Brain pericyte (primary cell): ENCODE data around the gene PADI2.
A peak's percentile ranks its signal among the peaks of the same experiment; 100 is the strongest.

ENCODE experiments used
- DNase-seq: peaks from one replicate; pipeline ENCODE4 v3.0.0-alpha.2; 2012; ENCODE audit warnings: low read depth, low spot score

Gene PADI2

DNA sequence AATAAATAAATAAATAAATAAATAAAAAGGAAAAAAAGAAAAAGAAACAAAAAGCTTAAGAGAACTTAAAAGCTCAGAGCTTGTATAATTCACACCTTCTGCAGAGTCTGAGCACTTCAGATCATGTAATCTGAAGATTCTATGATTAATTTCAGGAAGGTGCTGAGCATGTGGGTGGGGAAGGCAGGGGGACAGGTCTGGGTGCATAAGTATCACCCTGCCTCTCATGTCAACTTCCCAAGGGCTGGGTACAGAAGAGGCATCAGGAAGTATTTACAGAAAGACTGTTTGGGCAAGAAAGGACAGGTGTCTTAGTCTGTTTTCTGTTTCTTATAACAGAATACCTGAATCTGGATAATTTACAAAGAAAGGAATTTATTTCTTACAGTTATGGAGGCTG lies 20.4 kb upstream of the PADI2 start:
- DNase-seq = no peak

DNA sequence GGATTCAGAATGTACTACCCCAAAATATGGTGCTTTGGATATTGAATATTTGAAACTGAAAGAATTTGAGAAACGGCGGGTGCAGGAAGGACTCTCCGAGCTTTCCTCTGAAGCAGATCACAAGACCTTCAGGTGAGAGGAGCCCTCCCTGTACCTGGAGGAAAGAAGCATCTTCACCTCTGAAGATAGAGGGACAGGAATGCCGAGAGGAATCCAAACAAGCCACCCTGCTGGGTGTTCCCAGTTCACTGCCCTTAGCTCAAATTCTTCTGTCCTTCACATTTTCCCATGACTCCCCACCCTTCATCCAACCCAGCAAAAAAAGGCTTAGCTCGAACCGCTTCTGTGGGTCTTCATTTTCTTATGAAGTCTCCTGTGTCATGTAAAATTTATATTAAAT lies 18.2 kb upstream of the PADI2 start:
- DNase-seq = no peak

DNA sequence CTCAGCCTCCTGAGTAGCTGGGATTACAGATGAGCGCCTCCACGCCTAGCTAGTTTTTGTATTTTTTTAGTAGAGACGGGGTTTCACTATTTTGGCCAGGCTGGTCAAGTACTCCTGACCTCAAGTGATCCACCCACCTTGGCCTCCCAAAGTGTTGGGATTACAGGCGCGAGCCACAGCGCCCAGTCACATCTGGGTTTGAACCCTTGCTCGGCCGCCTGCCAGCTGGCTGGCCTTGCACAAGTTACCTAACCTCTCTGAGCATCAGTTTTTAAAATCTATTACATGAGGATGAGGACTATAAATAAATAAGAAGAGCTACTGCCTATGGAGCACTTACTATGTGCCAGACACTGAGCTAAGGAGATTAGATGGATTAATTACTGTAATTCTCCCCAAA lies 17.7 kb upstream of the PADI2 start:
- DNase-seq = no peak

DNA sequence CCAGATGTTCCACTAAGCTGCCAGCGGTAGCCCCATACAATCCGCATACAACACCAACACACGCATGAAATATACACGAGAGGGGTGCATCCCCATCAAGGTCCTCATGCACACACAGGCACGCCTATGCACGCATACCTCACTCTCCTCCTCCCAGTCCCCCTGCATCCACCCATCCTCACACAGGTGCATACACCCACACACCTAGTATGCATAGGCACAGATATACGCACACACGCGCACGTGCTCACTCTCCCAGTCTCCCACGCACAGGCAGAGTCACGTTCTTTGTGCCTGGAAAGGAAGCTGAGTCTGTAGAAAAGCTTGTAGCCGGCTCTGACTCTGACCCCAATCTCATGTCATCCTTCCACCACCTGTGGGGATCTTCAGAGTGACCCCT lies 16.9 kb upstream of the PADI2 start:
- DNase-seq = no peak

DNA sequence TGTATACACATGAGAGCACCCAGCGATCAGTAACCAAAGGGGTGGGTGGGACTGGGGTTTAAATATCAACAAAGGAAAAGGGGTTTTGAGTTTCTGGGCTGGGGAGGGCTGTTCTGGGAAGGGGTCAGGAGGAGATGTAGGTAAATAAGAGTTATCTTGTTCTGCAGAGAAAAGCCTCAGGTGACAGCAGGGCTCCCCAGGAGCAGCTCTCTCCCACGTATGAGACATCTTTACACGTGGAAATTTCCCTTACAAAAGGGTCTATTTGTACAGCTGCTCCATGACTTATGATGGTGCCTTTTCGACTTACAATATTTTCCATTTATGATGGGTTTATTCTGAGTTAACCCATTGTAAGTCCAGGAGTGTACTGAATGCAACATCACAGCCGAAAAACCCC lies 16.3 kb upstream of the PADI2 start:
- no peak for DNase-seq

DNA sequence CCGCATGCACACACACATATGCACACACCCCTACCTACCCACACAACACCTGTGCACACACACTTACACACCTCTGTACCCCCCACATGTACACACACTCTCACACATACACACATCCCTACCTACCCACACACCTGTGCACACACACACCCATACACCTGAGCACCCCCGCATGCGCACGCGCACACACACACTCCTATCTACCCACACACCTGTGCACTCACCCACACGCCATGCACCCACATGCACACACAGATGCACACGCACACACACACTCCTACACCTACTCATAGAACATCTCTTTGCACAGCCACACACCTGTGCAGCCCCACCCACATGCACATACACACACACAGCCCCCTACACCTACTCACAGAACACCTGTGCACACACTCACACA lies 15.5 kb upstream of the PADI2 start:
- no peak for DNase-seq

DNA sequence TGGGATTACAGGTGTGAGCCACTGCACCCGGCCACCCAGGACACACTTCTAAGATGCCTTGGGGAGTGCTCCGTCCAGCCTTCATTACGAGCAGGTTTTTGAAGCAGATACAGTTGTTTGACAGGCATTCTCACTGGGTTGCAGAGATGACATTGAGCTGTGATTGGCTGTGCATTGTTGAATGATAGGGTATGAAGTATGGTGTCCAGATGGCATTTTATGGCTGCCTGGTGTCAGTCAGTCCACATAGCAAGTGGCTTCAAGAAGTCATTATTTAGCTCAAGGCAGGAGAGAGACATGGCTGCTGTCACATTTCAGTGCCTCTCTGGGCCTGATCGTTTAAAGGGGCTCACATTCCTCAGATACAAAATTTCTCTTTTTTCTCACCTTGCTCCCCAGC lies 14.8 kb upstream of the PADI2 start:
- no peak for DNase-seq

DNA sequence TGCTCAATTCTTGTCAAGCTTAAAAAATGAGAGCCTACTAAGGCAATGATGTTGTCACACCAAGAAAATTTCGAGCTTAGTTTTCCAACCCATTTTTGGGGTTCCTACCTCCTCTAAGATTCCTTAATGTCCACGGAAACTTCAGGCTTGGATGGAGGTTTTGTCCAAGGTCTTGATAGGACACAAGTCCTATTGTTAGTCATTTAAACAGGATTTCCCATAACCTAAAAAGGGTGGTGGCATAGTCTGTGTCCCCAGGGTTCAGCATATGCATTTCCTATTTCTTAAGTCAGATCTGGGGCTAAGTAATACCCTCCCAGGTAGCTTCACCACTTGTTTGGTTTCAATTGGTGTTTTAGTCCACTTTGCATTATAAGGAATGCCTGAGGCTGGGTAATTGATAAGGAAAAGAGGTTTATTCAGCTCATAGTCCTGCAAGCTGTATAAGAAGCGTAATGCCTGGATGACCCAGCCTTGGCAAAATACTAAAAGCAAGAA lies 10.9 kb upstream of the PADI2 start:
- no peak for DNase-seq

DNA sequence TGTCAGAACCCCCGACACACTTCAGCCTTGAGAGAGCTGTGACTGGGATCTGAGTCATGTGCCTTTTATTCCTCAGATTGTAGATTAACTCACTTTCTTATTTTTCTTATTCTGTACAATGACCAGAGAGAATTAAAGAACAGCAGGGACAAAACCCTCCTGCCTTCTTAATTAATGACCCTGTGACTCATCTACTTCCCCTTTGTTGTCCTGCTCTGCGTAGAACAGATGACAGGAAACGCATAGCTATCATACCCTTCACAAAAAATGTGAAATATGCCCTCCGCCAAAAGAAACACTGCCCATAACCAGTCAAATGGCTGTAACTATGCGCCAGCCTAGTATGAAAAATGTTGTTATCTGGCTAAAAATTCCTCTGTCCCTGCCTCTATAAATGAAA lies 9.1 kb upstream of the PADI2 start:
- no peak for DNase-seq

DNA sequence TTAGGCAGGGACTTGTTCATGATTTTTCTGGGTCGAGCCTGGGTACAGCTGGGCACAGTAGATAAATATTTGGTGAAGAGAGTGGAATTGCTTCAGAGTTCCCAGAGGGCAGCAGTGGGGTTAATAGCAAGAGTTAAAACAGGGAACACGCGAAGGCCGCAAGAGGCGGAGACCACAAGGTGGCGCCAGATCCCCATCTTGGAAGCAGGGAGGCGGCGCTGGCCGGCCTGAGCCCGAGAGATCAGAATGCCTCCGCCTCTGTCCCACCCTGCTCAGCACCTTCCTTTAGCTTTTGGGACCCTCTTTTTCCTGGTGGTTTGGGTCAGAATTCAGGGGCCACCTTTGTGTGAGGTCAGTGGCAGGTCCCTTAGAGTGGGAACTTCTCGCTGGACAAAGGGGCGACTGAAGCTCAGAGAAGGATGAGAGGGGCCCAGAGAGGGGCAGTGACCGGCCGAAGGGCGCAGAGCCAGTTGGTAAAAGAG lies 6.5 kb upstream of the PADI2 start:
- peak; percentile 41 for DNase-seq

DNA sequence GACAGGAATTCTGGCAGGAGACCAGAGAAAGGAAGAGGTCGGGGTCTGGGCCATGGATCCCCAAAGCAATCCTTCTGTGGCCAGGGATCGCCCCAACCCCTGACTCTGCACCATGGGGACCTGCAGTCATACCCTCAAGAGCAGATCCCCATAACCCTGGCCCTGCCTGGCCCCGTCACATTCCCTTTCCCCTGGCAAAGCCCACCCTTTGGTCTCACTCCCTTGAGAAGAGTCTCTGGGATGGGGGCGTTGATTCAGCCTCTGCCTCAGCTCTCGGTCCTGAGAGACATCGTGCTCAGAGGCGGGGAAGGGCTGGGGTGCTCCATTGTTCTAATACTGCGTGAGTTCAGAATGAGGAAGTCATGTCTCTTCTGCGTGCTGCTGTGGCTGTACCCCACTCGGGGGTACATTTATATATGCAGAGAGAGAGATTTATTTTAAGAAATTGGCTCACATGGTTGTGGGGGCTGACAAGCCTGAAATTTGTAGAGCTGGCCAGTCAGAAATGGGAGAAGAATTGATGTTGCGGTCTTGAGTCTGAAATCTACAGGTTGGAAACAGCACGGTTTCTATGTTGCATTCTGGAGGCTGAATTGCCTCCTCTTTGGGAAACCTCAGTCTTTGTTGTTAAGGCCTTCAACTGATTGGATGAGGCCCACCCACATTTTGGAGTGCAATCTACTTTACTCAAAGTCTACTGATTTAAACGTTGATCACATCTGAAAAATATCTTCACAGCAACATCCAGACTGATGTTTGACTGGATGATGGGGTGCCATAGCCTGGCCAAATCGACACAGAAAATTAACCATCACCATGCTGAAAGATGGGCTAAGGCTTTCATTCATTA lies 4.2 kb upstream of the PADI2 start:
- DNase-seq = no peak

DNA sequence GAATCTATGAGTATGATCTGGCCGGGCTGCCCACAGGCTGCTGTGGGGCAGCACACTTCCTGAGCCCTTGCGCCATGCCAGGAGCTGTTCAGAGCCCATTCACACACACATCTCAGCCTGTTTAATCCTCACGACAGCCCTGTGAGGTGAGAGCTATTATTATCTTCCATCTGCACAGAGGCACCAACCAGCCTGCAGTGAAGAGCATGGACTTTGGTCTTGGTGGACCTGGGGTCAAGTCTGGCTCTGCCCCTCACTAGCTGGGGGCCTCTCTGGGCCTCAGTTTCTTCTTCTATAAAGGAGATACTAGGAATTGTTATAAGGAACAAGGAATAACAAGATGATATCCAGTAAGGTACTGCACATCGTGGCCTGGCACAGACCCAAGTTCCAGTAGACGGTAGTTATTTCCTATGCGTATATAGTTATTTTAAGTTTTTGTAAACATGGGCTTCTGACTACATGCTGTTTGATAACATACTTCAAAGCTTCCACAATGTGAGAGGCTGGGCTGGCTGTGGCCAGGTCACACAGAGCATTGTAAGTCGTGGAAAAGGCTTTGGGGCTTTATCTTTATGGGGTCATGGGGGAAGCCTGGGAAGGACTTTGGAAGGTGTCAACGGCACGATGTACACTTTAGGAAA lies 3.4 kb upstream of the PADI2 start:
- no peak for DNase-seq

DNA sequence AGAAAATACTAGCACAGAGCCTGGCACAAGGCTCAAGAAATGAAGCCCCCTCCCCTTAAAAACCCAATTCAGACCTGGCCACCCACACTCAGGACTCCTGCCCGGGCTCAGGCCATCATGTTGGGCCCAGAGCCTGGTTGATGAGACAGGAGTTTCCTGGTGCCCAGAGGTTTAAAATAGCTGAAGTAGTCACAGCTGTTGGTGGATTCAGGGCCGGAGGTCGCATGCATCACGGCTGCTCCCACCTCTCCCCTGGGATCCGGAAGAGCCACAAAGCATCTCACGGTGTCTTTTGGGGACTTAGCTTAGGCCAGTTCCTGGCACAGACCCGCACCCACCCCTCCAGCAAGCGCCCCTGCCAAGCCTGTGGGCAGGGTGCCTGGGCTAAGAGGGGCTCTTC lies 2.6 kb upstream of the PADI2 start:
- no peak for DNase-seq

DNA sequence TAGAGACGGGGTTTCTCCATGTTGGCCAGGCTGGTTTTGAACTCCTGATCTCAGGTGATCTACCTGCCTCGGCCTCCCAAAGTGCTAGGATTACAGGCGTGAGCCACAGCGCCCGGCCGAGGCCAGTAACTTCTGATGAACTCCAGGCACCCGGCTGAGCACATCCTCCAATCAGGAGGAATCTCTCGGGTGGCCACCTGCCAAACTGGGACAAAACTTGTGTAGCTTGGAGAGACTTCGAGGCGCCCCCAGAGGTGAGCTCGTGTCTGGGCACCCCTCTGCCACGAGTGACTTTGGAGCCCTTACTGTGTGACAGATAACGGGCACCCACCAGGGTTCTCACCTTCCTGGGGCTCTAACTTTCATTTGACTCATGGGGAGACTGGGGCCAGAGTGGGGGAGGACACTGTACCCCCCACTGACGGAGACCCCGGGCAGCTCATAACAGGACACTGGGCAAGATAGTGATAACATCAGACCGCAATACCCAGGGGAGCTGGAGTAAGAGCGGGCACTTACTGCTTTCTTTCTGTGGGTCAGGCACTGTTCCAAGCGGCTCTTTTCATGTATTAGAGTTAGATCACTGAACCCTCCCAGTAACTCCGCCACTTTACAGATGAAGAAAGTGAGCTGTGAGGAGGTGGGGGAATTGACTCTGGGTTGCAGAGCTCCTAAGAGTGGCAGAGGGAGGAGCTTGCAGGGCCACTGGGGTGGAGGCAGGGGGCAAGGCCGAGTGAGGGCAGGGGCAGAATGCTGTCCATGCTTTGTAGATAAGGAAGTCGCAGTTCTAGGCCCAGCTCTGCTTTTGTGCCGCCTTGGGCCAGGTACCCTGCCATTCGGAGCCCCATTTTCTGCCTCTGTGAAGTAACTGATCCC lies 1.9 kb upstream of the PADI2 start:
- DNase-seq = no peak

DNA sequence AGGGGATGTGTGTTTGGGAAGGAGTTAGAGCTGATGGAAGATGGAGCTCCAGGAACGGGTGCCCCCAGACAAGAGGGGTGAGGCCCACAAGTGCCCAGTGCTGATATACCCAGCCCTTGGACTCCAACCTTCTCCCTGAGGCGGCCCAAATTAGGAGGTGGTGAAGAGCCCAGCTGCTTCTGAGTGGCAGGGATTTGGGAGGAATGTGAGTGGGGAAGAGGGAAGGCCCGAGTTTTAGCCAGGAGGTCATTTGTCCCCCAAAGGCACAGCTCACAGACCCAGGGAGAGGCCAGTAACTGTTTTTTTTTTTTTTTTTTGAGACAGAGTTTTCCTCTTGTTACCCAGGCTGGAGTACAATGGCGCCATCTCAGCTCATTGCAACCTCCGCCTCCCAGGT lies 1.2 kb upstream of the PADI2 start:
- no peak for DNase-seq

DNA sequence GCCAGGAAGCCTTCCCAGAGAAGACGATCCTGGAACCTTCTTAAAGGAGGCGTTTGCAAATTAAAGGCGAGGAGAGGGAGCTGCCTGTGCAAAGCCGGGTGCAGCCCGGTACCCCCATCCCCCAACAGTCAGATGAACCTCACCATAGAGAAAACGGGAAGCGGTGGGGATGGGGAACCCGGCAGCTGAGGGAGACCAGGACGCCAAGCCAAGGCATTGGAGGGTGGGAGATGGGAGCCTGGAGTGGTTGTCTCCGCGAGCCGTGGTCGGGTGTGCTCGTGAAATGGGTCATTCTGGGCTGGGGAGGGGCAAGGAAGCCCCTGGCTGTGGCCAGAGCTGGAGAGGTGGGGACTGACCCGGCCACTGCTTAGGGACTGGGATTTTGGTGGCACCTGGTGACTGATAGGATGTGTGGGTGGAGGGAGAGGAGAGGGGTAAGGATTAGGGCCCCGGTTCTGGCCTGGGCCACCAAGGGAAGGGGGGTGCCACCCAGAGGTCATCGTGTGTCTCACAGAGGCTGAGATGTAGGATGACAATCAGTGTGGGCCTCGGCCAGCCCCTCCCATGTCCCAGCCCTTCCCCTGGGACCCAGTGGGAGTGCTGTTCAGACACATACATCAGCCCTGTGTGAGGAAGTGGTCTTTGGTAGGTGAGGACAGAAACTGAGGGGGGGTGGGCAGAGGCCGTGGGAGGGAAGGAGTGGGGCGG lies 676 bp upstream of the PADI2 start:
- DNase-seq = no peak

DNA sequence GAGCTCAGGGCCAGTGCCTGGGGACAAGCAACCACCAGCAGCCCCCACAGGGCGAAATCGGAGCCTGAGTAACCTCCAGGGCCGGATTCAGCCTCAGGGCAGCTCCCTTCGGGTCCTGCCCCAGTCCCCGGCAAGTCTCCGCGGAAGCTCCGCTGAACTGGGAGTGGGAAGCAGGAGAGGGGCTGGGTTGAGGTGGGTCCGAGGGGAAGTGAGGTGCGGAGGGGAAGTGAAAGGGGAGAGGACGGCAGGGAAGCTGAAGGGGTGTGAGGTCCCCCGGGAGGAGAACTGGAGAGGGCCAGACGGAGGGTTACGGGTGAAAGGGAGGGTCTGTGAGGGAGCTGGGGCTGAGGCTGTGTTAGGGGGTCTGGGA lies 560 bp downstream of the PADI2 start:
- no peak for DNase-seq

DNA sequence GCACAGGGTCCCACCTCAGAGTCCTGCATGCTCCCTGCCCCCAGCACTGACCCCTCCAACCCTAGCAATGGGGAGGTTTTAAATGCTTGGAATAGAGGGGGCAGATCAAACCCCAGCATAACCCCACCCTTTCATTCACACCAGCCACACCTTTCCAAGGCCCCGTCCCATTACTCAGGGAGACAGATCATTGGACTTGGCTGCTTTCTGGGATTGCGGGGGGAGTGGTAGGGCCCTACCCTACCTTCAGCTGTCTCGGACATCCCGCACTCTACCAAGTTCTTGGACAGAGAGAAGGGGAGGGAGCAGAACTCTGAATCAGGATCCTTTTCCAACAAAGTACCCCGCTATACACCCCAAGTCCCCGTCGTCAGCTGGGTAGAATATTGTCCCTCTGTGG lies 983 bp downstream of the PADI2 start:
- DNase-seq = no peak

DNA sequence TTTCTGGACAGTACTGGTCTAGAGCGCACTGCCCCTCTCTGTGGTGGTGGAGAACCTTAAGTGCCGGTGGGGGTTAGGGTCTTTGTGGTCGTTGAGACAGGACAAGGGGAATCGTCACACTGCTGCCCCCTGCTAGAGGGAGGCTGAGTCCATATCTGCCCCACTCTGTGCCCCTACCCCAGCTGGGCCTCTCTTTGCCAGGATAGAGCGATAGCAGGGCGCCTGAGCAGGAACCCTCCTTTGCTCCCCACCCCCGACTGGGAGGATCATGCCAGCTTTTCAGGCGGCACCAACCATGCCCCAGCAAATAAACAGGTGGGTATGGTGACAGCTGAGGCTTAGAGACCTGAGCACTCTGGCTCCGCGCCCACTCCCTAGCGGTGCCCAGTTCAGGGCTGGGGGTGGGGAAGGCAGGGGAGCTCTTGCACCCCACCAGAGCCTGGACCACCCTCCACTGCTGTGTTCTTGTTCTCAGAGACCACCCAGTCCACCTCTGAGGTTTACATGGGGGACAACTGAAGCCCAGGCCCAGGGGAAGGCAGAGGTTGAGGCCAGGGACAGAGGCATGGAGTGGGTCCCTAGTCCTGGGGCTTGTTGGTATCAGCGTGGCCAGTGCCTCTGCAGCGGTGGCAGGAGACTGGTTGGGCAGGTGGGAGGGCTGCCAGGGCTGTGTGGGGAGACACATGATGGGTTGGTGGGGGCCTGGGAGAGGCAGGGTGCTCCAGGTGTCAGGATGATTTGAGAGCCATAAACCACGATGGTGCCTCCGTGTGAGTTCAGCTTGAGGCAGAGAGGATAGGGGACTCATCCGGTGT lies 1.6 kb downstream of the PADI2 start:
- DNase-seq = no peak

DNA sequence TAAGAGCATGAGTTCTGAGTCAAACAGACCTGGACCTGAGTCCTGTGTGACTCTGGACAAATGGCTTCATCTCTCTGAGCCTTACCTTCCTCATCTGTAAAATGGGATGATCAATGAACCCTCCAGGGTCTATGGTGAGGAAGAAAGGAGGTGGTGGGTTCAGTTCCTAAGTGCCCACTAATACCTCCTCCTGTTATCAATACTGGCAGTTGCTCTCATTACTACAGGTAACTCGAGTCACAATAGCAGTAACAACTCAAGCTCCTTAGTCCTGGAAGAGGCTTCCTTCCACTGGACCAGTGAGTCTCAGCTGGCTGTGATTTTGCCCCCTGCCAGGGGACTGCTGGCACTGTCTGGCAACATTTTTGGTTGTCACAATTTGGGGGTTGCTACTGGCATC lies 2.6 kb downstream of the PADI2 start:
- no peak for DNase-seq

DNA sequence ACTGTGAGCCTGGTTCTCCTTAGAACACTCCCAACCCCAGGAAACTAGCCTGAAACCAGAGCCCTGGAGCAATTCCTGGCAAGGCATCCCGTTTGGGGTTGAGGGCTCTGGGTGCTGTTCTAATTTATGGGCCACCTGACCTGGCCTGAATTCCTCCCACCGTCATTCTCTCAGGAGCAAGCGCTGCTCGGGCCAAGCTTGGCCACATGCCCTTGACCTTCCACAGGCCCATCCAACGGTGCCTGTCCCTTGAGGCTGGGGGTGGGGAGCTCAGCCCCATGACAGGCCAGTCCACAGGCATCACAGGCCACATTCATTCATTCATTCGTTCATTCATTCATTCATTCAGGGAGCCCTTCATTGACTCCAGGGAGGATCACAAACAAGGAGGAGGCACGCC lies 5.3 kb downstream of the PADI2 start:
- no peak for DNase-seq
